MM.1S (cell line): ENCODE data around the gene COX5A.

ENCODE experiments used
- DNase-seq: peaks from one replicate; pipeline ENCODE4 v3.0.0-alpha.2; 2015
- H2AFZ ChIP-seq: fragments of 300-600 bp; sonication (generic); 2 replicates; pipeline ENCODE4 v1.6.0; 2016; ENCODE audit warnings: antibody characterized with exemption, low read length
- H3F3A ChIP-seq: fragments of 300-600 bp; sonication (generic); 2 replicates; pipeline ENCODE4 v1.6.1; 2016; ENCODE audit warnings: mild to moderate bottlenecking, antibody characterized with exemption, low read length, moderate library complexity, mixed read lengths; ENCODE audit not compliant: insufficient read depth
- H3K27ac ChIP-seq: fragments of 300-600 bp; sonication (generic); 2 replicates; pipeline ENCODE4 v1.5.1; 2016; ENCODE audit warnings: mild to moderate bottlenecking, low read length
- H3K27me3 ChIP-seq: fragments of 300-600 bp; sonication (generic); replicated peaks from 2 replicates; pipeline ENCODE4 v1.6.0; 2016; ENCODE audit warnings: low read length; ENCODE audit not compliant: insufficient read depth
- H3K36me3 ChIP-seq: fragments of 300-600 bp; sonication (generic); replicated peaks from 2 replicates; pipeline ENCODE4 v1.6.1; 2016; ENCODE audit warnings: mild to moderate bottlenecking, low read length, mixed read lengths; ENCODE audit not compliant: insufficient read depth
- H3K4me1 ChIP-seq: fragments of 300-600 bp; sonication (generic); 2 replicates; pipeline ENCODE4 v1.6.1; 2016; ENCODE audit warnings: low read length, mixed read lengths
- H3K4me2 ChIP-seq: fragments of 300-600 bp; sonication (generic); 2 replicates; pipeline ENCODE4 v1.6.0; 2016; ENCODE audit warnings: low read depth, low read length
- H3K4me3 ChIP-seq: fragments of 300-600 bp; sonication (generic); 2 replicates; pipeline ENCODE4 v1.5.1; 2016; ENCODE audit warnings: low read length, mixed read lengths
- H3K79me2 ChIP-seq: fragments of 300-600 bp; sonication (generic); 2 replicates; pipeline ENCODE4 v1.6.1; 2016; ENCODE audit warnings: mixed run types, low read length, mixed read lengths
- H3K9ac ChIP-seq: fragments of 300-600 bp; sonication (generic); 2 replicates; pipeline ENCODE4 v1.6.1; 2016; ENCODE audit warnings: low read length, mixed read lengths
- H3K9me2 ChIP-seq: fragments of 300-600 bp; sonication (generic); replicated peaks from 2 replicates; pipeline ENCODE4 v1.6.1; 2016; ENCODE audit warnings: mild to moderate bottlenecking, low read length, mixed read lengths; ENCODE audit not compliant: insufficient read depth
- H3K9me3 ChIP-seq: fragments of 300-600 bp; sonication (generic); replicated peaks from 2 replicates; pipeline ENCODE4 v1.6.1; 2016; ENCODE audit warnings: mild to moderate bottlenecking, low read length, mixed read lengths; ENCODE audit not compliant: insufficient read depth
- H4K20me1 ChIP-seq: fragments of 300-600 bp; sonication (generic); 2 replicates; pipeline ENCODE4 v1.6.1; 2016; ENCODE audit warnings: mild to moderate bottlenecking, low read length, moderate library complexity, mixed read lengths; ENCODE audit not compliant: insufficient read depth
- CTCF ChIP-seq: fragments of 300-600 bp; sonication (generic); IDR thresholded peaks from 2 replicates; pipeline ENCODE4 v1.5.1; 2016; ENCODE audit warnings: antibody characterized with exemption, low read length, mixed read lengths
- EZH2 ChIP-seq: fragments of 300-600 bp; sonication (generic); optimal IDR thresholded peaks from 2 replicates; pipeline ENCODE3; 2017; ENCODE audit warnings: low read depth, mild to moderate bottlenecking, antibody characterized with exemption, low read length, mixed read lengths
- EZH2phosphoT487 ChIP-seq: fragments of 300-600 bp; sonication (generic); IDR thresholded peaks from 2 replicates; pipeline ENCODE4 v1.6.1; 2018; ENCODE audit warnings: antibody characterized with exemption, low read length

COX5A gene

GRCh38 chr15:74907163-74907870 lies 30.6 kb downstream of the COX5A start:
- TF ChIP-seq CTCF (no peak), EZH2 (no peak), EZH2phosphoT487 (no peak)
- Histone ChIP-seq H2AFZ (peak overlapping the region; percentile 95), H3K27ac (peak overlapping the region; percentile 32; the same call in 1 of the 2 replicates), H3K9ac (peak overlapping the region; percentile 77), H3K79me2 (peaks cover 26% of the 10 kb centered on the region), H3K27me3 (no peaks in the 10 kb centered on the region), H4K20me1 (no peaks in the 10 kb centered on the region), H3F3A (peaks cover 23% of the 10 kb centered on the region; the same call in 1 of the 2 replicates), H3K4me3 (peak overlapping the region; percentile 92), H3K4me1 (no peaks in the 10 kb centered on the region), H3K36me3 (peaks cover 3% of the 10 kb centered on the region; the same call in 1 of the 2 replicates), H3K9me2 (no peaks in the 10 kb centered on the region), H3K9me3 (no peaks in the 10 kb centered on the region), H3K4me2 (peak overlapping the region; percentile 87)
- no peak for DNase-seq

GRCh38 chr15:74906450-74907162 lies 31.3 kb downstream of the COX5A start, which contains the start of gene FAM219B:
TSS of gene FAM219B (minus strand) at chr15:74906851. CDS start at chr15:74906800, 51 bp downstream.
- H3K9me3 ChIP-seq: no peaks in the 10 kb centered on the region
- peaks cover 26% of the 10 kb centered on the region for H3K79me2 ChIP-seq
- peak within 1 kb of the TSS; percentile 92 for H3K4me3 ChIP-seq
- H3F3A ChIP-seq: peaks cover 29% of the 10 kb centered on the region; the same call in 1 of the 2 replicates
- peak within 1 kb of the TSS; percentile 77 for H3K9ac ChIP-seq
- H3K9me2 ChIP-seq: no peaks in the 10 kb centered on the region
- peak; percentile 91 for DNase-seq
- H3K4me1 ChIP-seq: no peaks in the 10 kb centered on the region
- no peaks in the 10 kb centered on the region for H4K20me1 ChIP-seq
- H3K36me3 ChIP-seq: peaks cover 3% of the 10 kb centered on the region; the same call in 1 of the 2 replicates
- H3K4me2 ChIP-seq: peak within 1 kb of the TSS; percentile 87
- peak within 1 kb of the TSS; percentile 95 for H2AFZ ChIP-seq
- TF ChIP-seq EZH2 (no peak), EZH2phosphoT487 (no peak), CTCF (no peak)
- H3K27ac ChIP-seq: peak within 1 kb of the TSS; percentile 53; the same call in 1 of the 2 replicates
- H3K27me3 ChIP-seq: no peaks in the 10 kb centered on the region

GRCh38 chr15:74906067-74906449 lies 31.8 kb downstream of the COX5A start:
- Histone ChIP-seq H3K9ac (peak overlapping the region; percentile 77), H3K4me1 (peaks cover 4% of the 10 kb centered on the region; the same call in 1 of the 2 replicates), H3K36me3 (peaks cover 3% of the 10 kb centered on the region; the same call in 1 of the 2 replicates), H3K9me3 (no peaks in the 10 kb centered on the region), H4K20me1 (no peaks in the 10 kb centered on the region), H3K27ac (peak overlapping the region; percentile 53; the same call in 1 of the 2 replicates), H3K79me2 (peaks cover 26% of the 10 kb centered on the region), H3K4me3 (peak overlapping the region; percentile 92), H2AFZ (peak overlapping the region; percentile 85), H3K27me3 (no peaks in the 10 kb centered on the region), H3F3A (peaks cover 27% of the 10 kb centered on the region; the same call in 1 of the 2 replicates), H3K4me2 (peak overlapping the region; percentile 83), H3K9me2 (no peaks in the 10 kb centered on the region)
- TF ChIP-seq CTCF: no peak
- no peak for TF ChIP-seq EZH2
- no peak for TF ChIP-seq EZH2phosphoT487
- peak; percentile 24 for DNase-seq
